ENCODE data around the gene FAXDC2. TPM values are rescaled to one million over a fixed set of nuclear protein-coding genes. Genes with fewer than 3 reads are reported as not detected.

The FAXDC2 gene
- total and polyA plus RNA-seq, 2 of the 13 experiments (the other 11 are each of a cell fraction or from before 2014, with no cell fraction given) = 4.7 to 58.8 TPM

- TF ChIP-seq BCLAF1 (IDR thresholded peaks at IDR 0.05) = no peak
- TF ChIP-seq ZNF577 (CRISPR knock-in tag; IDR thresholded peaks at IDR 0.05; ENCODE audit: borderline replicate concordance, low read depth) = no peak
- TF ChIP-seq MEIS1 (CRISPR knock-in tag; IDR thresholded peaks at IDR 0.05; ENCODE audit: borderline replicate concordance) = 0 out of 2 replicates have a peak, but pooled peaks have one; percentile 58
- TF ChIP-seq ZKSCAN5 (CRISPR knock-in tag; IDR thresholded peaks at IDR 0.05) = no peak; the same call in 1 of the 2 replicates
- TF ChIP-seq HDAC6 (IDR thresholded peaks at IDR 0.05; ENCODE audit: low read depth, low read length) = no peak
- no peak for TF ChIP-seq ZBTB43 (CRISPR knock-in tag; conservative IDR thresholded peaks at IDR 0.05)
- TF ChIP-seq TEF (CRISPR knock-in tag; IDR thresholded peaks at IDR 0.05) = no peak
- peak; percentile 80 for TF ChIP-seq TEAD3 (CRISPR knock-in tag; optimal IDR thresholded peaks at IDR 0.05; ENCODE audit: borderline replicate concordance)
- no peak for TF ChIP-seq FUBP1 (CRISPR knock-in tag; IDR thresholded peaks at IDR 0.05; ENCODE audit: borderline replicate concordance)
- peak; percentile 99 for TF ChIP-seq ISL2 (CRISPR knock-in tag; IDR thresholded peaks at IDR 0.05)
- TF ChIP-seq DMAP1 (CRISPR knock-in tag; IDR thresholded peaks at IDR 0.05) = no peak
- TF ChIP-seq SOX6 (IDR thresholded peaks at IDR 0.05) = no peak
- peak; percentile 93 for TF ChIP-seq SOX6 (CRISPR knock-in tag; IDR thresholded peaks at IDR 0.05)
- TF ChIP-seq ZNF280D (CRISPR knock-in tag; IDR thresholded peaks at IDR 0.05) = no peak
These were observed 7.5 kb downstream of the FAXDC2 start (continued) for GRCh38 chr5:154842689-154843530.

Data from HepG2 (cell line).